Suprapubic skin (tissue), 4 donors: ENCODE results near the gene ATP5F1E.

Experiments used
- CTCF ChIP-seq, 2 donors: fragments of 200-600 bp in 1 of 2; fragments of 450-650 bp in 1 of 2; sonication (generic) in 1 of 2; IDR thresholded peaks; one replicate each; pipeline ENCODE4 v1.5.1; 2016 to 2019; ENCODE audit warnings: antibody characterized with exemption in 2 of 2, mild to moderate bottlenecking in 1 of 2, moderate library complexity in 1 of 2
- POLR2A ChIP-seq, 2 donors: fragments of 450-650 bp; IDR thresholded peaks; one replicate each; pipeline ENCODE4 v1.6.1; 2017; ENCODE audit warnings: antibody characterized with exemption in 2 of 2, mild to moderate bottlenecking in 2 of 2, moderate library complexity in 2 of 2
- POLR2AphosphoS5 ChIP-seq, 3 donors: sonication (generic); formaldehyde crosslinking; IDR thresholded peaks; one replicate each; pipeline ENCODE4 v1.6.1; 2017; ENCODE audit warnings: antibody characterized with exemption in 3 of 3

GRCh38 chr20:59006864-59007664 is 25.1 kb downstream of the ATP5F1E start, which contains the start of gene CTSZ:
- TF ChIP-seq POLR2A (IDR thresholded peaks at IDR 0.05) = peak in 1 of 2 donors; percentile 44
- no peak for TF ChIP-seq CTCF (IDR thresholded peaks at IDR 0.05)
- TF ChIP-seq POLR2AphosphoS5 (IDR thresholded peaks at IDR 0.05) = no peak
